Measurements from ENCODE around the gene RDH16.

RDH16 gene, protein sequence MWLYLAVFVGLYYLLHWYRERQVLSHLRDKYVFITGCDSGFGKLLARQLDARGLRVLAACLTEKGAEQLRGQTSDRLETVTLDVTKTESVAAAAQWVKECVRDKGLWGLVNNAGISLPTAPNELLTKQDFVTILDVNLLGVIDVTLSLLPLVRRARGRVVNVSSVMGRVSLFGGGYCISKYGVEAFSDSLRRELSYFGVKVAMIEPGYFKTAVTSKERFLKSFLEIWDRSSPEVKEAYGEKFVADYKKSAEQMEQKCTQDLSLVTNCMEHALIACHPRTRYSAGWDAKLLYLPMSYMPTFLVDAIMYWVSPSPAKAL

DNA sequence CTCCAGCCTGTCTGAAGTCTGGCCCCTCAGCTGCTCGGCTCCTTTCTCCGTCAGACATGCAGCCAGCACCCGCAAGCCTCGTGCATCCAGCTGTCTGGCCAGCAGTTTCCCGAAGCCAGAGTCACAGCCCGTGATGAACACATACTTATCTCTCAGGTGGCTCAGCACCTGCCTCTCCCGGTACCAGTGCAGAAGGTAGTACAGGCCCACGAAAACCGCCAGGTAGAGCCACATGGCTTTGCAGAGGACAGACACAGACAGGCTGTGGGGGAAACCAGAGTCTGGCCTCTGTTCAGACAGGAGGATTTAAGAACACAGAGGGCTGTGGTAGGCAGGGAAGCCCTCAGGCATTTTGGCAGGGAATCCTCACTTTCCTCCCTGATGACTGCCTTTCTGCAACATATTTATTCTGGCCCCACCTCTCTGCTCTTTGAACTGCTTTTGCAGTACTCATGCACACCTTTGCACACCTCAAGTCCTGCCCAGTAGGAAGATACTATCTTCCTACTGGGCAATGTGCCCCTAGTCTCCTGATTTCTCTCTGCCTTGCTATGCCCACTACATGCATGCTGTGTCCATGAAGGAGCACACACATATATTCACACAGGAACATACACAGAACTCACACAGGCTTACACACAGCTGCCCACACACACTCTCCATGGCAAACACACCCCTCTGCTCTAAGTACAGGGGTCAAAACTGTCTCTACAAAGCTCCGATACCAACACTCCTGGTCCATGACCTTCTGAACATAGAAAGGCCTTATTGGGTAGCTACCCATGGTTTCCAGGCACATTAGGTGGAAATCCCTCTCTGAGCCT lies at the start of gene RDH16:
Gene RDH16, minus strand, starts transcription at position 380 of the 824 bp plus-strand sequence. Its CDS starts 146 bp downstream, at position 234.
- DNase-seq (ENCODE audit: low read depth) = no peak

DNA sequence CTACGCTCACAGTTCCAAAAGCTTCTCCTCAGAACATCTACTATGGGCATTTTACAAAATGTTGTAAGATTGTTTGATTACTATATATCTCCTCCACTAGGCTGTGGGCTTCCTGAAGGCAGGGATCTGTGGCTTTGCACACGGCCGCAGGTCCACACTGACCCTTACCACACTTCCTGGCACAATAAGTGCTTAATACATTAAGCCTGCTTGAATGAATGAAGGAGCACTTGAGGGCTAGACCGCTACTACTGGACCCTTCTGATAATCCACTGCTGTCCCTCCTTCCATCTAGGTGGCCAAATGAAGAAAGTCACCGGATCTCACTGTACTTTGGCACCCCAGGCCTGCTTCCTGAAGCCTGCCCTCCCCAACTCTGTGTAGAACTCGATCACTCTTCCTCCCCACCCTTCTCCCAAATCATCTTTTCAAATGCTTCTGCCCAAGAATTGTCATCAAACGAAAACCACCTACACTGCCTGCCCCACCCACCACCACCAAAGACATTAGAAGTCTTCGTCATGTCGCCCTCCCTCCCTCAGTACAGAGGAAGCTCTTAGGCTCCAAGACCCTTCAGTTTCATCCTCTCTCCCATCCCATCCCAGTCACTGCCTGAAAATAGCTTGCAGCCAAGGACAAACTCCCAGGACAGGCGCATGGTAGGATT lies 49.5 kb upstream of the RDH16 start:
- no peak for DNase-seq (ENCODE audit: low read depth)

DNA sequence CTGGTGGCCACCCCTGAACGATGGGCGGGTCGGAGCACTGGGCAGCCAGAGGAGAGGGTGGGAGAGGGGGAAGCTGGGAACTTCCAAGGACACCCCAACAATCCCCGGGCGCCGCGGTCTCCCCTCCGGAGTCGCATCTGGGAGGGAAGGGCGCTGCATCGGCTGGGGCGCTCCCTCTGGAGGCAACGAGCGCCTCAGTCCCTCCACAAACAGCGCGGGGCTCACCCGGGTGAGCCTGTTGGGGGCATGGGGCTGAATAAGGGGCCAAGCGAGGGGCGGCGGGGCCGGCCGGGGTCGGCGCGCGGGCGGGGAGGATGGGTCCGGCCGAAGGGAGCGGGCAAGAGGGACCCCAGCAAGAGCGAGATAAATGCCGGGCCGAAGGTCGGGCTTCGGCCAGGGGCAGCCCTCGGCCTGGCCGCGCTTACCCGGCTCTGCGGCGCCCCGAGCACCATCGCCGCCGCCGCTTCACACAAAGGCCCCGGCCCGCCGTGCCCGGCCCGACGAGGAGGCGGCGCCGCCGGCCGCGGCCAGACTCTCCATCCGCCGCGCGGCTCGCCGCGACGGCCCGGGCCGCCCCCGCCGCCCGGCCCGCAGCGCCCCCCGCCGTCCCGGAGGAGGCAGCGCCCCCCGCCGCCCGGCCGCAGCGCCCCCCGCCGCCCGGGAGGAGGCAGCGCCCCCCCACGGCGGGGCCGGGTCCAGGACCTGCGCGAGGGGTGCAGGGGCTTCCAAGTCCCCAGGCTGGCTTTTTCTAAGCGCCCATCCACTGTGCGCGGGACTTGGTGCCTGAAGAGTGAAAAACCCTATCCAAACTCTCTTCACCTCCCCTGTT lies 48.8 kb upstream of the RDH16 start, which contains the start of gene ZBTB39:
Gene ZBTB39, minus strand, starts transcription at position 567 of the 829 bp plus-strand sequence. CDS start 1,629 bp downstream, outside the sequence.
- DNase-seq (ENCODE audit: low read depth) = peak; percentile 69

GRCh38 chr12:57004651-57005050 lies 47.2 kb upstream of the RDH16 start:
- no peak for DNase-seq (ENCODE audit: low read depth)

GRCh38 chr12:57003395-57003794 lies 46.0 kb upstream of the RDH16 start:
- no peak for DNase-seq (ENCODE audit: low read depth)

DNA sequence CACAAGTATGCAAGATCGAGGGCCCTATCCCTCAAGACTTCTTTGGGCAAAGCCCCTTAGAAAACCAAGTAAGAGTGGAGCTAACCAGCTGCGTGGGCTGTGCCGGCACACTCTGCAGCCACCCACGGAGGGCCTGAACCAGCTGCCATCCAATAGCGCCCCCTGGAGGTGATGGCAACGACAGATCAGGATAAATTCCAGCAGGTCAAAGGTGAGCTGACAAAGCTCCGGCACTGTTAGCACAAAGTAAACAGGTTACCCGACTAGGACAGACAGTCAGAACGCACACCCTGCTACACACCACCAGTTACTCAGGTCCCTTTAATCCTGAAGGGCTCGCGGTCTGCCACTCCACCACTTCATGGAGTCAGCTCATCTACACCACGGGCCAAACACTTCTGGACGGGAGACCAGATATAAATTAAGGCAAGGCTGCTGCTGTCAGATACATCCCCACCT lies 44.1 kb upstream of the RDH16 start:
- peak; percentile 67 for DNase-seq (ENCODE audit: low read depth)

GRCh38 chr12:57000393-57000792 lies 43.0 kb upstream of the RDH16 start:
- DNase-seq (ENCODE audit: low read depth) = no peak

DNA sequence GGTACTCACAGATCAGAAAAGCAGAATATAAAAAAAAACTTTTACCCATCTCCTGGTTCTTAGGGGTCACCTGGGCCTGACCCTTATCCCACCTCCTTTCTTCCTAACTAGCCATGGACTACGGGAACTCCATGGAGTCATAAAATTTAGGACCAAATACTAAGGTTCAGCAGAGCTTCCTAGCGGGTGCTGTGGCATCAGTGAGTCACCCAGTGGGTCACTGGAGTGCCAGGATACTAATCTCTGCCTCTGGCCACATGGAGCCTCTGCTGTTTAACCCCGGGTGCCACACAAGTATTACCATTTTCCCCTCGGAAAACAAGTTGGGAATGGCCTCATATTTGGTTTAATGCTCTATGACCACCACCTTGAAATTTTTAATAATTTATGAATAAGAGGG lies 42.0 kb upstream of the RDH16 start:
- no peak for DNase-seq (ENCODE audit: low read depth)

DNA sequence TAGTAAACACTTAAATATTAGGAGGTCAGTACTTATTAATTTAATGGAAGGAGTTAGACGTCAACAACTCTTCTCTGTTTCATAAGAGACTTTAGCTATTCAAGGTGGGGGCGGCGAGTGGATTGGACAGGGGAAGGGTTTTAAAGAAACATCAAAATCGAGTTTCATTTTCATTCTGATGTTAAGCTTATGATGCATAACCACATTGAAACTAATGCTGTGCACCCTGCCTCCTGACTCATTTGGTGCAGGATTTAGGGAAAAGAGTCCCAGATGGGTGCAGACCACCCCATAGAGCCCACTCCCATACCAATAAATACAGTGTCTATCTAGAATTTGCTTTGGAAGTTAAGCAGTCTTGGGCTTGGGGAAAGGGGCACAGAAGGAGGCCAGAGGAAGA lies 41.6 kb upstream of the RDH16 start:
- DNase-seq (ENCODE audit: low read depth) = peak; percentile 40

- no peak for DNase-seq (ENCODE audit: low read depth)
Measured at GRCh38 chr12:56998316-56998715, 40.9 kb upstream of the RDH16 start.

- DNase-seq (ENCODE audit: low read depth) = no peak
Measured at GRCh38 chr12:56996793-56997545, 39.6 kb upstream of the RDH16 start.

DNA sequence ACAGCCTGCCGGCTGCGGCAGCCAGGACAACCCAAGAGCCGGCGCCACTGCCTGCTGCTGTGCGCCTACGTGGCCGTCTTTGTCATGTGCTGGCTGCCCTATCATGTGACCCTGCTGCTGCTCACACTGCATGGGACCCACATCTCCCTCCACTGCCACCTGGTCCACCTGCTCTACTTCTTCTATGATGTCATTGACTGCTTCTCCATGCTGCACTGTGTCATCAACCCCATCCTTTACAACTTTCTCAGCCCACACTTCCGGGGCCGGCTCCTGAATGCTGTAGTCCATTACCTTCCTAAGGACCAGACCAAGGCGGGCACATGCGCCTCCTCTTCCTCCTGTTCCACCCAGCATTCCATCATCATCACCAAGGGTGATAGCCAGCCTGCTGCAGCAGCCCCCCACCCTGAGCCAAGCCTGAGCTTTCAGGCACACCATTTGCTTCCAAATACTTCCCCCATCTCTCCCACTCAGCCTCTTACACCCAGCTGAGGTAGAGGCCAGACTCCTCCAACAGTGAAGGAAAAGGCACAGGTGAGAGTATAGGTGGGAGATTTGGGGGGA lies 38.6 kb upstream of the RDH16 start:
- DNase-seq (ENCODE audit: low read depth) = no peak

DNA sequence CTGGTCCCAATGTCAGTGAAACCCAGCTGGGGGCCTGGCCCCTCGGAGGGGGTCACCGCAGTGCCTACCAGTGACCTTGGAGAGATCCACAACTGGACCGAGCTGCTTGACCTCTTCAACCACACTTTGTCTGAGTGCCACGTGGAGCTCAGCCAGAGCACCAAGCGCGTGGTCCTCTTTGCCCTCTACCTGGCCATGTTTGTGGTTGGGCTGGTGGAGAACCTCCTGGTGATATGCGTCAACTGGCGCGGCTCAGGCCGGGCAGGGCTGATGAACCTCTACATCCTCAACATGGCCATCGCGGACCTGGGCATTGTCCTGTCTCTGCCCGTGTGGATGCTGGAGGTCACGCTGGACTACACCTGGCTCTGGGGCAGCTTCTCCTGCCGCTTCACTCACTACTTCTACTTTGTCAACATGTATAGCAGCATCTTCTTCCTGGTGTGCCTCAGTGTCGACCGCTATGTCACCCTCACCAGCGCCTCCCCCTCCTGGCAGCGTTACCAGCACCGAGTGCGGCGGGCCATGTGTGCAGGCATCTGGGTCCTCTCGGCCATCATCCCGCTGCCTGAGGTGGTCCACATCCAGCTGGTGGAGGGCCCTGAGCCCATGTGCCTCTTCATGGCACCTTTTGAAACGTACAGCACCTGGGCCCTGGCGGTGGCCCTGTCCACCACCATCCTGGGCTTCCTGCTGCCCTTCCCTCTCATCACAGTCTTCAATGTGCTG lies 38.0 kb upstream of the RDH16 start:
- DNase-seq (ENCODE audit: low read depth) = no peak

GRCh38 chr12:56994231-56994746 lies 36.9 kb upstream of the RDH16 start:
- DNase-seq (ENCODE audit: low read depth) = no peak

GRCh38 chr12:56993346-56993745 lies 35.9 kb upstream of the RDH16 start:
- DNase-seq (ENCODE audit: low read depth) = no peak

DNA sequence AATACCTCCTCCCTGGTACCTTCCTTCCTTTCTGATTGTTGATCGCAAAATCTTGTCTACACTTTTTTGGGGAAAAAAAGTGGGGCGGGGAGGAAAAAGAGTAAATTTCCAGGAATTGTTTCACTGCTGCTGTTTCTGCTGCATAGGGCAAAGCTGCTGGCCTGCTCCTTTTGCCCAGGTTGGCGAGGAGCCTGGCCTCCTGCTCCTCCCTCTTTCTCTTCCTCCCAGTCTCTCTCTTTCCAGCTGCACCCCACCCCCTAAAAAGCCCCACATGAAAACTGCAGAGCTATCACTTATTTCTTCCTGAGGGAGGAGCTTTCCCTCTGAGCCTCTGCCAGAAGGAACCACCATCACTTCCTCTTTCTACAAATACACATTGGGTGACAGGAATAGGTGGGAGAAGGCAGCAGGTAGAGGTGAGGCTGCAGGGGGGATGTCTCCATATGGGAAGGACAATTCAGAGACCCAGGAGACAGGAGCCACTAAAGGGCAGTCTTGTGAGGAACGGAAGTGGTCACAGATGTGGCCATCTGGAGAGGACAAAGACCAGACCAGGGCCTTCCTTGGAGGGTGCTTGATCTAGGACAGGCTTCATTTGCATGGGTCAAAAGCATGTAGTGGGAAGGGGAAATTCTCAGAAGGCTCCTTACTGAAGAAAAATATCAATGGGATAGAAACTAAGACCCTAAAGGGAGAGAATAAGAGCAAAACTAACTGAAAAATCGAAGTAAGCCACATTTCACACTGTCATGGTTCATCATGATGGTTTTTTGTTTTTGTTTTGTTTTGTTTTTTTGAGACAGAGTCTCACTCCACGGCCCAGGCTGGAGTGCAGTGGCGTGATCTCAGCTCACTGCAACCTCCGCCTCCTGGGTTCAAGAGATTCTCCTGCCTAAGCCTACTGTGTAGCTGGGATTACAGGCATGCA lies 34.2 kb upstream of the RDH16 start:
- DNase-seq (ENCODE audit: low read depth) = no peak

GRCh38 chr12:56990648-56991318 lies 33.4 kb upstream of the RDH16 start:
- DNase-seq (ENCODE audit: low read depth) = no peak

All from activated T-cell treated with anti-CD3 and anti-CD28 coated beads for 48 hours (primary cell).